Neural progenitor cell (in vitro differentiated cells): ENCODE measurements around the gene ANO3.

Experiments
- EZH2 ChIP-seq: fragments of 200-600 bp; sonication (generic); IDR thresholded peaks from 2 replicates; pipeline ENCODE4 v1.6.1; 2017; ENCODE audit warnings: antibody characterized with exemption, mild to moderate bottlenecking, moderate library complexity
- TF ChIP-seq, protein P1 (sequence below): fragments of 200-600 bp; sonication (generic); IDR thresholded peaks from 2 replicates; pipeline ENCODE4 v1.5.1; 2017; ENCODE audit warnings: antibody characterized with exemption, mild to moderate bottlenecking

DNA sequence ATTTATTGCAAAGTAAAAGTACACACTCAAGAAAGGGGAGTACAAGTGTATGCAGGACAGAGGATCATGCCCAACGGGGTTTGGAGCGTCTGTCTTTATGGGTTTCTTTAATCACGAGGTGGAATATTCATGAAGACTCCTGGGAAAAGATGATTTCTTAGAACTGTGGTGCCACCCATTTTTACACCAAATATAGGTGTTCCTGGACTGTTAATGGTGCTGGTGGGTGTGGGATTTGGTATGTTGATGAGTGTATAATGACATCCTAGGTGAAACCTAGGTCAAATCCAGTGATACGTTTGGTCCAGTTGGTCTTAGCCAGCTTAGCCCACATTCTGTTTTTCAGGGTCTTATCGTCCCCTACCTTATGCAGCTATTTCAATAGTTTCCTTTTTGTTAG is 21.1 kb downstream of the ANO3 start:
- TF ChIP-seq EZH2, result no peak
- TF ChIP-seq, protein P1, sequence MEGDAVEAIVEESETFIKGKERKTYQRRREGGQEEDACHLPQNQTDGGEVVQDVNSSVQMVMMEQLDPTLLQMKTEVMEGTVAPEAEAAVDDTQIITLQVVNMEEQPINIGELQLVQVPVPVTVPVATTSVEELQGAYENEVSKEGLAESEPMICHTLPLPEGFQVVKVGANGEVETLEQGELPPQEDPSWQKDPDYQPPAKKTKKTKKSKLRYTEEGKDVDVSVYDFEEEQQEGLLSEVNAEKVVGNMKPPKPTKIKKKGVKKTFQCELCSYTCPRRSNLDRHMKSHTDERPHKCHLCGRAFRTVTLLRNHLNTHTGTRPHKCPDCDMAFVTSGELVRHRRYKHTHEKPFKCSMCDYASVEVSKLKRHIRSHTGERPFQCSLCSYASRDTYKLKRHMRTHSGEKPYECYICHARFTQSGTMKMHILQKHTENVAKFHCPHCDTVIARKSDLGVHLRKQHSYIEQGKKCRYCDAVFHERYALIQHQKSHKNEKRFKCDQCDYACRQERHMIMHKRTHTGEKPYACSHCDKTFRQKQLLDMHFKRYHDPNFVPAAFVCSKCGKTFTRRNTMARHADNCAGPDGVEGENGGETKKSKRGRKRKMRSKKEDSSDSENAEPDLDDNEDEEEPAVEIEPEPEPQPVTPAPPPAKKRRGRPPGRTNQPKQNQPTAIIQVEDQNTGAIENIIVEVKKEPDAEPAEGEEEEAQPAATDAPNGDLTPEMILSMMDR, result no peak
